ENCODE data around the gene ZFP91.
A peak's percentile ranks its signal among the peaks of the same experiment; 100 is the strongest.
"Not testable (repeated sequence)": the region's sequence is repeated elsewhere in the genome, so short reads cannot be mapped to it uniquely, and the experiment has no call there.

The ZFP91 gene

GRCh38 chr11:58578635-58579191 is at the start of gene ZFP91:
TSS of gene ZFP91 (plus strand) at chr11:58579063. CDS start at chr11:58579282, 219 bp downstream.
- DNase-seq, result peak; percentile 92

DNA sequence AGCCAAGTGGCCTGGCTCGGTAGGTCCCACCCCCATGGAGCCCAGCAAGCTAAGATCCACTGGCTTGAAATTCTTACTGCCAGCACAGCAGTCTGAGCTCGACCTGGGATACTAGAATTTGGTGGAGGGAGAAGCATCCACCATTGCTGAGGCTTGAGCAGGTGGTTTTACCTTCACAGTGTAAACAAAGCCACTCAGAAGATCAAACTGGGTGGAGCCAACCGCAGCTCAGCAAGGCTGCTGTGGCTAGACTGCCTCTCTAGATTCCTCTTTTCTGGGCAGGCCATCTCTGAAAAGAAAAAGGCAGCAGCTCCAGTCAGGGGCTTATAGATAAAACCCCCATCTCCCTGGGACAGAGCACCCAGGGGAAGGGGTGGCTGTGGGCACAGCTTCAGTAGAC is 48.6 kb upstream of the ZFP91 start:
- DNase-seq, result no peak

GRCh38 chr11:58531865-58532341 is 47.0 kb upstream of the ZFP91 start:
- DNase-seq, result no peak

GRCh38 chr11:58546841-58547240 is 32.0 kb upstream of the ZFP91 start:
- DNase-seq, result no peak

- no peak for DNase-seq
These were observed 29.2 kb upstream of the ZFP91 start for GRCh38 chr11:58549644-58550043.

GRCh38 chr11:58560842-58561241 is 18.0 kb upstream of the ZFP91 start:
- DNase-seq, result no peak

DNA sequence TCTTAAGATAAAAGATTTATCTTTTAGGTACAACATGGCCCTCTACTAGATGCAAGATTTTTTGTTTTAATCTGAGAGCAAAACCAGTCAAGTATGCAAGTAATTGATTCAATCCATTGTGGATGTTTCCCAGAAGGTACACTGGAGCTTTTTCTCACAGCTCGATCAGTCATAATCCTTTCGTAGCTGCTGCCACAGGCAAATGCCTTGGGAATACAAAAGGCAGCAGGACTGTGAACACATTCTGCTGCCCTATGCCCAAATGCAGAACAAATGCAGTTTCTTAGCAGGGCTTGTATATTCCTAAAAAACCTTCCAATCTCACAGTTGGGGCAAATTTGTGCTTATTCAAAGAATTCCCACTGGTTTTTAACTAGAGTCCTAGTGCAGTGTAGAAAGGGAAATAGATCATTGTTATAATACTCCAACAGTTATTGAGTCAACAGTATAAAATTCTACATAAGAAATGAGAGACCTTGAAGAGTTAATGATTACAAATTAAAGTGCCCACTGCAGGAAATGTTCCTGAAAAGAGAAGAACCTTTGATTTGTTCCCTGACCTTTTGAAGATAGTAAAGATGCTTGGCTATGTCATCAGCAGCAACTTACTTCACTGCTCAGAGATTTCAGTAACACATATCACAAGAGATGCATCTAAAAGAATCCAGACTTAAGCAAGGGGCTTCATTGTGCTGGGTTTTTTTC is 17.3 kb upstream of the ZFP91 start:
- DNase-seq, result no peak

DNA sequence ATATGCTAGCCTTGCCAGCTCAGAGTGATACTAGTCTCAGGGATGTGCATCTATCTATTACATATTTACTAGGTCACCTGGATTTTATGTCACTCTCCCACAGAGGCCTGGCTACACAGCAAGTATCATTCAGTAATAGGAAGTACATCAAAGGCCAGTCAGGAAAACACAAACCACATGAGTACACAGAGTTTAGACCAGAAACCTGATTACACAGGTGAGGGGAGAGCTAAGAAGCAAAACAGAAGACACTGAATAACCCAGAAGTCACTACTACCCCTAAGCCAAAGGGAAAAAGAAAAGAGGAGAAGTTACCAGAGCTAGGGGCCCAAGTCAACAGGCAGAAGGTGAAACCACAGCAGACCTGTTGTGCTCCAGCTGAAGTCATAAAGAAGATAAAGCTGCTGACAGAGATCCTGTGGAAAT is 16.5 kb upstream of the ZFP91 start:
- DNase-seq, result no peak

- no peak for DNase-seq
These were observed 14.6 kb upstream of the ZFP91 start for GRCh38 chr11:58564231-58564630.

- peak; percentile 46 for DNase-seq
These were observed 10.9 kb upstream of the ZFP91 start for GRCh38 chr11:58567889-58568512.

DNA sequence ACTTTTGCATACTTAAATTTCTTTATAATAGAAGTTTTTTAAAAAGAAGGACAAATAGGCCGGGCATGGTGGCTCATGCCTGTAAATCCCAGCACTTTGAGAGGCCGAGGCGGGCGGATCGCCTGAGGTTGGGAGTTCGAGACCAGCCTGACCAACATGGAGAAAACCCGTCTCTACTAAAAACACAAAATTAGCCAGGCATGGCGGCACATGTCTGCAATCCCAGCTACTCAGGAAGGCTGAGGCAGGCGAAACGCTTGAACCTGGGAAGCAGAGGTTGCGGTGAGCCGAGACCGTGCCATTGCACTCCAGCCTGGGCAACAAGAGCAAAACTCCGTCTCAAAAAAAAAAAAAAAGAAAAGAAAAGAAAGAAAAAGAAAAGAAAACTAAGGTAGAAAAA is 6.0 kb upstream of the ZFP91 start:
- not testable (repeated sequence) for DNase-seq

- no peak for DNase-seq
These were observed 5.3 kb upstream of the ZFP91 start for GRCh38 chr11:58573451-58574104.

GRCh38 chr11:58574881-58575280 is 4.0 kb upstream of the ZFP91 start:
- DNase-seq, result no peak

GRCh38 chr11:58575377-58576020 is 3.4 kb upstream of the ZFP91 start, which contains the start of gene LPXN:
TSS of gene LPXN (minus strand) at chr11:58575856. CDS start at chr11:58575772, 84 bp downstream.
- DNase-seq, result no peak

DNA sequence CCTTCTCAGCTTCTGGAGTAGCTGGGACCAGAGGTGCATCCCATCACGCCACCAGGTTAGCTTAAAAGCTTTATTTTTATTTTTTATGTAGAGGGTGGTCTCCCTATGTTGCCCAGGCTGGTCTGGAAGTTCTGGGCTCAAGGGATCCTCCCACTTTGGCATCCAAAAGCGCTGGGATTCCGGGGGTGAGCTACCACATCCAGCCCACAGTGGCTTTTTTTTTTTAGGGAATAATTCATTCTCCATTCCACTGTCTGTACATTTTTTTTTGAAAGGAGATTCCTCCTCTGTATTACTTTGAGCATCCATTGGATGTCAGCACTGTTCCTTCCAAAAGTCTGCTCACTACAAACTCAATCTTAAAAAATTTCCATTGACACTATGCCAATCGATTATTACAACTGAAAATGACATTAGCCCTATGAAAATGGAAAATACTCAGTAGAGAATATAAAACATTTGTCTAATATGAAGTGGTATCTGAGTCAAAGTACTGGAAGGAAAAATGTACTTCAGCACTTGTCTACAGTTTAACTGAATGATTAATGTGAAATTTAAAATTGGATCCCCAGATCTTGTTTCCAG is 1.9 kb upstream of the ZFP91 start:
- no peak for DNase-seq

GRCh38 chr11:58577555-58578135 is 1.2 kb upstream of the ZFP91 start:
- no peak for DNase-seq

GRCh38 chr11:58578136-58578634 is 678 bp upstream of the ZFP91 start:
- DNase-seq, result peak; percentile 95

DNA sequence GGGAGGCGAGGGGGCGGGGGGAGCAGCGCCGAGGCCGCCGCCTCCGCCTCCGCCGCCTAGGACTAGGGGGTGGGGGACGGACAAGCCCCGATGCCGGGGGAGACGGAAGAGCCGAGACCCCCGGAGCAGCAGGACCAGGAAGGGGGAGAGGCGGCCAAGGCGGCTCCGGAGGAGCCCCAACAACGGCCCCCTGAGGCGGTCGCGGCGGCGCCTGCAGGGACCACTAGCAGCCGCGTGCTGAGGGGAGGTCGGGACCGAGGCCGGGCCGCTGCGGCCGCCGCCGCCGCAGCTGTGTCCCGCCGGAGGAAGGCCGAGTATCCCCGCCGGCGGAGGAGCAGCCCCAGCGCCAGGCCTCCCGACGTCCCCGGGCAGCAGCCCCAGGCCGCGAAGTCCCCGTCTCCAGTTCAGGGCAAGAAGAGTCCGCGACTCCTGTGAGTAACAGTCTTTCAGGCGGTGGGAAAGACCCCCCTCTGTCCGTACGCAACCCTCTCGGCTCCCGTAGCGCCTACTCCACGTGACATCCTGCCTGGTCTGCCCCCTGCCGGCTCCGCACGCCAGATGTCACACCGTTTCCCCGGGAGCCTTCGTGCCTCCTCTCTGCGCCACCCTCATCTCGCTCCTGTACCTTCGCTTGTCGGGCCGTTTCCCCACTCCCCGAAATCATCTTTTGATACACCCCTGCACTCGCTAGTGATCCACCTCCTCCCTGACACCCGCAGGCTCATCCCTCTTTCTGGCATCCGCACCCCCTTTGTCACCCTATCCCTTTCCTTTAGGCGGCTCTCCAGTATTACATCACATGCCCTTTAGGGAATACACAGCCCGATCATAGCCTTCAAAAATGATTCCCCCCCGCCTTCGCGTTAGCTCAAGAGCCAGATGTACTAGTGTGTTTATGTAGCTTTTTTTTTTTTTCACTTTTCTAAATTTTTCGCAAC is 598 bp downstream of the ZFP91 start:
- peak; percentile 76 for DNase-seq

- no peak for DNase-seq
These were observed 1.4 kb downstream of the ZFP91 start for GRCh38 chr11:58580311-58580710.

DNA sequence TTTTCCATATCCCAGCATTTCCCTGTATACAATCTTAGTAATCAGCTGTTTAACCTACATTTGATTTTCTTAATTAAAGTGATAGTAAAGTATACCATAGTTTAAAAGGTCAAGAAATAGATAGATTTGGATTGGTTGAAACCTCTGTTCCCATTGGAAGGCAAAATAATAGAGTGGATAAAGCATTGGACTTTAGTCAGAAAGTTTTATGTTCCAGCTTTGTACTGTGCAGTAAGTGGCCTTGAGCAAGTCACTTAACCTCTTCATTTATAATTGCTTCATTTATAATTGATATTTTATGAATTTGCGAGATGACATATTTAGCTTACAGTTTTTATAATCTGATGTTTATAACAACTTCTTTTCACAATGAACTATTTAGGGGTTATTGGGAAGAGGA is 3.6 kb downstream of the ZFP91 start:
- no peak for DNase-seq

GRCh38 chr11:58586998-58587397 is 8.1 kb downstream of the ZFP91 start:
- no peak for DNase-seq

All from NCI-H1694 (cell line).